Neural crest cell (in vitro differentiated cells): ENCODE data around the gene ZNF534. TPM values are rescaled to one million over a fixed set of nuclear protein-coding genes. Genes with fewer than 3 reads are reported as not detected.

Experiments used
- DNase-seq: peaks from one replicate; pipeline ENCODE4 v3.0.0; 2021; ENCODE audit warnings: low read depth, mixed read lengths, low spot score
- H3K27ac Mint-ChIP-seq: one replicate; pipeline ENCODE4 v1.8.0; 2021; ENCODE audit warnings: mild to moderate bottlenecking, mixed read lengths; ENCODE audit not compliant: unreplicated experiment
- H3K27me3 Mint-ChIP-seq: 2 replicates; pipeline ENCODE4 v1.8.0; 2021; ENCODE audit warnings: low read depth, mild to moderate bottlenecking, mixed read lengths
- H3K36me3 Mint-ChIP-seq: 2 replicates; pipeline ENCODE4 v1.8.0; 2021; ENCODE audit warnings: low read depth, mild to moderate bottlenecking, mixed read lengths
- H3K4me1 Mint-ChIP-seq: 2 replicates; pipeline ENCODE4 v1.8.0; 2021; ENCODE audit warnings: mixed read lengths
- H3K4me3 Mint-ChIP-seq: one replicate; pipeline ENCODE4 v1.8.0; 2021; ENCODE audit warnings: mild to moderate bottlenecking, mixed read lengths
- H3K9me3 Mint-ChIP-seq: 2 replicates; pipeline ENCODE4 v1.8.0; 2021; ENCODE audit warnings: mixed read lengths
- total RNA-seq: library from RNA; stranded (reverse); gene quantifications from 2 replicates; pipeline ENCODE4 v1.2.1, GENCODE V29; 2021
- TF ChIP-seq, protein P1 (sequence below): fragments of 200-600 bp; sonication (generic); conservative IDR thresholded peaks from 2 replicates; pipeline ENCODE4 v1.5.0; 2021; ENCODE audit warnings: antibody characterized with exemption, mild to moderate bottlenecking

The ZNF534 gene
- total RNA-seq, 1 donor from 2014 or later: not detected

DNA sequence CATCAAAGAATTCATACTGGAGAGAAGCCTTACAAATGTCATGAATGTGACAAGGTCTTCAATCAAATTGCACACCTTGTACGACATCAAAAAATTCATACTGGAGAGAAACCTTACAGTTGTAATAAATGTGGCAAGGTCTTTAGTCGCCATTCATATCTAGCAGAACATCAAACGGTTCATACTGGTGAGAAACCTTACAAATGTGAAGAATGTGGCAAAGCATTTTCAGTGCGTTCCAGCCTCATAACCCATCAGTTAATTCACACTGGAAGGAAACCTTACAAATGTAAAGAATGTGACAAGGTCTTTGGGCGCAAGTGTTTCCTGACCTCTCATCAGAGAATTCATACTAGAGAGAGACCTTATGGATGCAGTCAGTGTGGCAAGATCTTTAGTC lies 13.2 kb upstream of the ZNF534 start:
- H3K36me3 Mint-ChIP-seq: peaks cover 23% of the 10 kb centered on the region
- no peak overlapping the region for H3K27ac Mint-ChIP-seq
- TF ChIP-seq, protein P1, sequence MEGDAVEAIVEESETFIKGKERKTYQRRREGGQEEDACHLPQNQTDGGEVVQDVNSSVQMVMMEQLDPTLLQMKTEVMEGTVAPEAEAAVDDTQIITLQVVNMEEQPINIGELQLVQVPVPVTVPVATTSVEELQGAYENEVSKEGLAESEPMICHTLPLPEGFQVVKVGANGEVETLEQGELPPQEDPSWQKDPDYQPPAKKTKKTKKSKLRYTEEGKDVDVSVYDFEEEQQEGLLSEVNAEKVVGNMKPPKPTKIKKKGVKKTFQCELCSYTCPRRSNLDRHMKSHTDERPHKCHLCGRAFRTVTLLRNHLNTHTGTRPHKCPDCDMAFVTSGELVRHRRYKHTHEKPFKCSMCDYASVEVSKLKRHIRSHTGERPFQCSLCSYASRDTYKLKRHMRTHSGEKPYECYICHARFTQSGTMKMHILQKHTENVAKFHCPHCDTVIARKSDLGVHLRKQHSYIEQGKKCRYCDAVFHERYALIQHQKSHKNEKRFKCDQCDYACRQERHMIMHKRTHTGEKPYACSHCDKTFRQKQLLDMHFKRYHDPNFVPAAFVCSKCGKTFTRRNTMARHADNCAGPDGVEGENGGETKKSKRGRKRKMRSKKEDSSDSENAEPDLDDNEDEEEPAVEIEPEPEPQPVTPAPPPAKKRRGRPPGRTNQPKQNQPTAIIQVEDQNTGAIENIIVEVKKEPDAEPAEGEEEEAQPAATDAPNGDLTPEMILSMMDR: no peak
- H3K27me3 Mint-ChIP-seq: no peaks in the 10 kb centered on the region
- H3K4me3 Mint-ChIP-seq: no peak overlapping the region
- H3K9me3 Mint-ChIP-seq: peaks cover 28% of the 10 kb centered on the region
- H3K4me1 Mint-ChIP-seq: no peaks in the 10 kb centered on the region
- DNase-seq: no peak

DNA sequence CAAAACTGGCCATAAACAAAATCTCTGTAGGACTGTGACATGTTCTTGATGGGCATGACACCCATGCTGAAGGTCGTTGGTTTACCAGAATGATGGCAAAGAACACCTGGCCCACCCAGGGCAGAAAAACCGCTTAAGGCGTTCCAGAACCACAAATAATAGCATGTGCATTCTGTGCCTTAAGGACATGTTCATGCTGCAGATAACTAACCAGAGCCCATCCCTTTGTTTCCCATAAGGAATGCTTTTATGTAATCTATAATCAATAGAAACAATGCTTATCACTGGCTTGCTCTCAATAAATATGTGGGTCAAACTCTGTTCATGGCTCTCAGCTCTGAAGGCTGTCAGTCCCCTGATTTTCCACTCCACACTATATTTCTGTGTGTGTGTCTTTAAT lies 13.2 kb downstream of the ZNF534 start:
- H3K27me3 Mint-ChIP-seq: no peaks in the 10 kb centered on the region
- H3K27ac Mint-ChIP-seq: no peak overlapping the region
- no peak overlapping the region for H3K4me3 Mint-ChIP-seq
- no peaks in the 10 kb centered on the region for H3K4me1 Mint-ChIP-seq
- peaks cover 27% of the 10 kb centered on the region for H3K9me3 Mint-ChIP-seq
- DNase-seq: no peak
- peaks cover 13% of the 10 kb centered on the region for H3K36me3 Mint-ChIP-seq
- TF ChIP-seq, protein P1: no peak

DNA sequence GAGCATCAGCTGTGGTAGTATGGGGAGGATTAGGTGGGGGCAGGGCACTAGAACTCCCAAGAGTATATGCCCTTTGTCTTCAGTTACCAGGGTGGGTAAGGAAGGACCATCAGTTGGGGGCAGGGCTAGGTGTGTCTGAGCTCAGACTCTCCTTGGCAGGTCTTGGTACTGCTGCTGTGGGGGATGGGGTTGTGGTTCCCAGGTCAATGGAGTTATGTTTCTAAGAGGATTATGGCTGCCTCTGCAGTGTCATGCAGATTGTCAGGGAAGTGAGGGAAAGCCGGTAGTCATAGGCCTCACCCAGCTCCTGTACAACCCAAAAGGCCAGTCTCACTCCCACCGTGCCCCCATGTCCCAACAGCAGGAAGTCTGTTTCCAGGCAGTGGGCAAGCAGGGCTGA lies 15.6 kb downstream of the ZNF534 start:
- peaks cover 25% of the 10 kb centered on the region for H3K9me3 Mint-ChIP-seq
- no peaks in the 10 kb centered on the region for H3K27me3 Mint-ChIP-seq

DNA sequence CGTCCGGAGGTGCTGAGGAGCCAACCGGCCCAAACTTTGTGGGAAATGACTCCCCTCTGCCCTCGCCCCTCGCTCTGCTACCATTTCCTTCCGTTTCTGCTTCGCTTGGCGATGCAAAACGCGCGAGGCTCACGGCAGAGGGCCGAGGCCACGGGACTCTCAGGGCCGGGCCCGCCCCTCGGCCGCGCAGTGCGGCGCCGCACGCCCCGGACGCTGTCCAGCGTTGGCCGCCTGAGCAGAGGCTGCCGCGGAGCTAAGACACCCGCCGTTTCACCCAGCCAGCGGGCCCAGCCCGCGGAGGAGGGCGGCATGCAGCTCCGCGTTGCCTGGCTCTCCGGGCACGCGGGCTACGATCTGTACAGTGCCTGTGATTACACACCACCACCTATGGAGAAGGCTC lies 22.3 kb downstream of the ZNF534 start:
- H3K9me3 Mint-ChIP-seq: peaks cover 23% of the 10 kb centered on the region

More for the DNA sequence above, 15.6 kb downstream of the ZNF534 start:
- Mint-ChIP-seq H3K4me1 (no peaks in the 10 kb centered on the region), H3K27ac (no peak overlapping the region), H3K36me3 (peaks cover 11% of the 10 kb centered on the region), H3K4me3 (no peak overlapping the region)
- TF ChIP-seq, protein P1: no peak
- DNase-seq: no peak

DNA sequence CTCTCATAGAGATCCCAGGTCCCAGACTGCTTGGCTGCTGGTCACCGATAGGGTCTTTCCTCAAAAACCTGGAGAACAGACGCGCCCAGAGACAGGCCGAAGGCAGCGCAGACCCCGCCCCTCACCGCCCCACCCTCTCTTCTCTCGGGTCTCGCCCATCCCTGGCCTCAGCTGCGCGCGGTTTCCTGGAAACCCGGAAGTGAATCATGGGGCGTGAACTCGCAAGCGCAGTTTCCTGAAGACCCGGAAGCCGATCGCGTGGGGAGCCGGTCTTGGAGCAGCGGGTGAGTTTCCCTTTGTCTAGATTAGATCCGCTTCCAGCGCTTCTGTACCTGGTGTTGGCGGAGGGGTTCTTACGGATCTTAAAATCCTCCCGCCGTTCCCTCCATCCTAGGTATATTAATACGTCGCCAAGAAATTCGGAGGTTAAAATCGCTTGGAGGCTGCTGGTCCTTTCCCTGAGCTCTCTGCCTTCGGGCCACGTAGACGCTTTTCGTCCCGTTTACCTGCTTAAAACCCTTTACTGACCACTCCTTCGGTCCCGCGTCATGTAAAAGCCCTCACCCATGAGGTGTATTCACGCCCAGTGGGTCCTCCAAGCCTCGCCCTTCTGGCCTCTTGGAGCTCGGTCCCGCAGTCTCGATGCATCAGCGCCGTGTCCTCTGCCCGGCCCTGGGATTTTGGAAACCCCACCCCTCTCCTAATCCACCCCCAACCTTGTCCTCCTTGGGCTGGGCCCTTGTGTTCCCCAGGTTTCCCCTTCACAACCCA lies 24.6 kb downstream of the ZNF534 start, which contains the start of gene ZNF578:
ZNF578 (plus strand) TSS at position 230 of the 771 bp plus-strand sequence. CDS start 48,293 bp downstream, outside the sequence.
- Mint-ChIP-seq H3K9me3 (peaks cover 26% of the 10 kb centered on the region), H3K27me3 (no peaks in the 10 kb centered on the region), H3K27ac (no peak within 1 kb of the TSS), H3K4me3 (no peak within 1 kb of the TSS), H3K4me1 (no peaks in the 10 kb centered on the region), H3K36me3 (peaks cover 21% of the 10 kb centered on the region)
- no peak for DNase-seq
- TF ChIP-seq, protein P1: no peak

More for the DNA sequence above, 22.3 kb downstream of the ZNF534 start:
- no peak for DNase-seq
- Mint-ChIP-seq H3K27me3 (no peaks in the 10 kb centered on the region), H3K4me3 (no peak overlapping the region), H3K4me1 (no peaks in the 10 kb centered on the region), H3K27ac (no peak overlapping the region), H3K36me3 (peaks cover 24% of the 10 kb centered on the region)
- TF ChIP-seq, protein P1: no peak
